Non-pigmented ciliary epithelial cell (primary cell): ENCODE measurements around the gene MEPE.

Experiments used
- DNase-seq: peaks from one replicate; pipeline ENCODE4 v3.0.0-alpha.2; 2010; ENCODE audit warnings: low read depth

Gene MEPE

GRCh38 chr4:87840149-87840548, 7.4 kb downstream of the MEPE start:
- DNase-seq = no peak

GRCh38 chr4:87843936-87844335, 11.2 kb downstream of the MEPE start:
- no peak for DNase-seq

GRCh38 chr4:87844452-87844851, 11.7 kb downstream of the MEPE start:
- no peak for DNase-seq

GRCh38 chr4:87846226-87846625, 13.5 kb downstream of the MEPE start:
- DNase-seq = no peak

- no peak for DNase-seq
Measured at GRCh38 chr4:87848622-87849351, 16.0 kb downstream of the MEPE start.

GRCh38 chr4:87849612-87850011, 16.8 kb downstream of the MEPE start:
- no peak for DNase-seq

GRCh38 chr4:87851332-87851731, 18.6 kb downstream of the MEPE start:
- DNase-seq = no peak

GRCh38 chr4:87851953-87852352, 19.2 kb downstream of the MEPE start:
- no peak for DNase-seq

GRCh38 chr4:87853108-87853507, 20.3 kb downstream of the MEPE start:
- DNase-seq = no peak

- no peak for DNase-seq
Measured at GRCh38 chr4:87853891-87854290, 21.1 kb downstream of the MEPE start.

GRCh38 chr4:87855559-87855958, 22.8 kb downstream of the MEPE start:
- DNase-seq = no peak

GRCh38 chr4:87856816-87857215, 24.0 kb downstream of the MEPE start:
- no peak for DNase-seq

GRCh38 chr4:87857789-87858188, 25.0 kb downstream of the MEPE start:
- DNase-seq = no peak

GRCh38 chr4:87862236-87862635, 29.5 kb downstream of the MEPE start:
- no peak for DNase-seq

- DNase-seq = no peak
Measured at GRCh38 chr4:87863486-87863885, 30.7 kb downstream of the MEPE start.

GRCh38 chr4:87864321-87864720, 31.6 kb downstream of the MEPE start:
- no peak for DNase-seq

GRCh38 chr4:87865288-87865687, 32.5 kb downstream of the MEPE start:
- no peak for DNase-seq

GRCh38 chr4:87865960-87866598, 33.3 kb downstream of the MEPE start:
- DNase-seq = no peak

- DNase-seq = no peak
Measured at GRCh38 chr4:87868522-87868921, 35.8 kb downstream of the MEPE start.

- no peak for DNase-seq
Measured at GRCh38 chr4:87872028-87872427, 39.3 kb downstream of the MEPE start.

- no peak for DNase-seq
Measured at GRCh38 chr4:87875191-87875590, 42.4 kb downstream of the MEPE start.

GRCh38 chr4:87880106-87880505, 47.3 kb downstream of the MEPE start:
- no peak for DNase-seq

- no peak for DNase-seq
Measured at GRCh38 chr4:87881115-87881514, 48.3 kb downstream of the MEPE start.

GRCh38 chr4:87882321-87882720, 49.6 kb downstream of the MEPE start:
- no peak for DNase-seq
